C1 segment of cervical spinal cord (tissue), 14 donors: Measurements from ENCODE around the gene TPD52L2.
"Not testable (repeated sequence)": the region's sequence is repeated elsewhere in the genome, so short reads cannot be mapped to it uniquely, and the experiment has no call there.

Experiments
- DNase-seq, 14 donors: peaks; one replicate each; lab custom pipeline; 2025; lab: John Stamatoyannopoulos, UW

Gene TPD52L2

DNA sequence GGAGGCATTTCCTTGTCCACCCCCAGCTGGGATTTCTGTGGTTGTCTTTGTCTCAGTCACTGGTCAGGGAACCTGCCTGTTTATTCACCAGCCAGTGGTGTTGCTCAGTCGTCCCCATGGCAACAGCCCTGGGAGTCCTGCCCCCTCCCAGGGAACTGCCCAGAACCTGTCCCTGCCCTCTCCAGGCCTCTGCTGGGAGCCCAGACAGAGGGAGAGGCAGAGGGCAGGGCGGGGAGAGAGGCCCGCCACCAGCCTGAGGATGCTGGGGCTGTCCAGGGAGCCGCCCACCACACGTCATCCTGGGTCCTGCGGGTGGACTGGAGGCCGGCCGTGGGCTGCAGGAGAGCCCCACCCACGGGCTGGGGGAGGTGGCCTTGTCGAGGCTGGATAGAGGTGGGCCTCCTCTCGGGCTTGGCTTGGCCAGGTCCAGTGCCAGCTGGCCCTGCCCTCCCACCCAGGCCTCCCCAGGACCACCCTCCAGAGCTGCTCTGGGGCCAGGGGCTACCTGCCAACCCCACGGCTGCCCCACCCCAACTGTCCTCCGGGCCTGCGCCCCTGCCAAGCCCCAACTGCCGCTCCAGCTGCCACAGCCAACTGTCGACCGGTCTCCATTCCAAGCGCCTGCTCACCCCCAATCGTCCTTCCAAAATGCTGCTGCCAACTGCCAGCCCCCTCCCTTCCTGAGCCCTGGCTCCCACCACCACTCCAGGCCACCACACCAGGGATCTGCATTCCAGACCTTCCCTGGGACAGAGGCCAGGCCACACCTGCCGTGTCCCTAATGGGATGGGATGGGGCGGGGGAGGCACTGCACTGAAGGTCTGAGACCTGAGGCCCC, 29.8 kb upstream of the TPD52L2 start:
- DNase-seq, result peak in 11 of 14 donors; percentile 16 to 99 (median 52)

DNA sequence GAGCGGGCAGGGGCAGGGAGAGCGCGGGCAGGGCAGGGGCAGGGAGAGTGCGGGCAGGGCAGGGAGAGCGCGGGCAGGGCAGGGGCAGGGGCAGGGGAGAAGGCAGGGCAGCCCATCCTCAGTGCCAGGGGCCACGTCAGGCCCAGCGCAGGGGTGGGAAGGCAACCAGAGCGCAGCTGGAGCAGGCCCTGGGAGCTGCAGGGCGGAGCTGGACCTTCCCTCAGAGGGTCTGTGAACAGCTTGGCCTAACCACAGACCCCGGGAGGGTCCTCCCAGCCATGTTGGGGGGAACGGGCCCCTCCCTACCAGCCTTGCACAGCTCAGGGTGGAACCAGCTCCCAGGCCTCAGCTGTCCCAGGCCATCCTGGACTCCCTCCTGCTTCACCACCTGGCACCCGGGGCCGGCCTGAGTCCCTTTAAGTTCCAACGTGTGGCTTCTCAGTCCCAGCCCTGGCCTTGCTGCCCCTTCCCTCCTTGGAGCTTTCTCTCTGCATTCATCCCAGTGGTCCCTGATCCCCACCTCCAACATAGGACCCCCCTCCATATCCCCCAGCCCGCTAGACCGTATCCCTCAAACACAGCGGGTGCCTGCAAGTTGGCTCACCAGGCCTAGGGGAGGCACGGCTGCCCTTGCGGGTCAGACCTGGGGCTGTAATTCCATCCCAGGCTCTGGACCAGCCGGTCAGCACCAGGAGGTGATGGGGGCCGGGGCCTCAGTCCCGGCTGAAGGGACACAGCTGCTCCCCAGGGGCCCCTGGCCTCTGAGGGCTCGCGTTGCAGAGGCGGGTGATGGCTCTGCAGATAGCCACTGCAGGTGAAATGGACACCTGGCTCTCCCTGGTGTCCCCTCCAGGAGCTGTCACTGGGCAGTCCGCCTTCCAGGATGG, 28.4 kb upstream of the TPD52L2 start:
- peak in 1 of 14 donors; percentile 63 for DNase-seq

- DNase-seq, result no peak
Observed at GRCh38 chr20:63837479-63837878, 27.6 kb upstream of the TPD52L2 start.

GRCh38 chr20:63839620-63840019, 25.4 kb upstream of the TPD52L2 start:
- DNase-seq, result no peak

GRCh38 chr20:63840405-63840828, 24.7 kb upstream of the TPD52L2 start:
- DNase-seq, result no peak

- DNase-seq, result no peak
Observed at GRCh38 chr20:63842258-63842657, 22.8 kb upstream of the TPD52L2 start.

- DNase-seq, result no peak
Observed at GRCh38 chr20:63843222-63843621, 21.8 kb upstream of the TPD52L2 start.

DNA sequence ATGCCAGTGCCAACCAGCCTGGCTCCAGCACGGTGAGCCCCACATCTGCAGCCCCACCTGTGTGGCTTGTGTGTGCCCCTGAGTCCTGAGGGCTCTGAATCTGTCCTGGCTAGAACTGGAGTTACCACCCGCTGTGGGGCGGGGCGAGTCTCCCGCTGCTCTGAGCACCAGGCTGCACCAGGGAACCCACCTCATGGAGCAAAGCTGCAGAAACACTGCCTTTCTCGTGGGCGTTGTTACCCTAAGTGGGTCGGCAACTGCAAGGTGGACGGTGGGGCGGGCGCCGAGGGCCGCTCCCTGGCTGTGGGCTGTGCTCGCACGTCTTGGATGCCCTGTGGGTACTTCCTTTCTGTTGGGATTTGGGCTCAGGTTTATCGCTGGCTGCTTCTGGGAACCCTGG, 21.3 kb upstream of the TPD52L2 start:
- DNase-seq, result no peak

GRCh38 chr20:63844511-63844991, 20.5 kb upstream of the TPD52L2 start:
- DNase-seq, result no peak

- peak in 1 of 14 donors; percentile 83 for DNase-seq
Observed at GRCh38 chr20:63846128-63846771, 18.8 kb upstream of the TPD52L2 start.

DNA sequence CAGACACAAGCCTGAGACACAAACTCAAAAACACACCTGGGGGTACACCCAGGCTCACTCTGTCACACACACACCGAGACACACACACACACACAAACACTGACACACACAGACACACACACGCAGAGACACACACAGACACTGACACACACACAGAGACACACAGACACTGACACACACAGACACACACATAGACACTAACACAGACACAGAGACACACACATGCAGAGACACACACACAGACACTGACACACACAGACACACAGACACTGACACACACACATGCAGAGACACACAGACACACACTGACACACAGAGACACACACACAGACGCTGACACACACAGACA, 18.2 kb upstream of the TPD52L2 start:
- no peak for DNase-seq

- peak in 1 of 14 donors; percentile 54 for DNase-seq
Observed at GRCh38 chr20:63847237-63848002, 17.6 kb upstream of the TPD52L2 start.

GRCh38 chr20:63848003-63848911, 16.8 kb upstream of the TPD52L2 start:
- DNase-seq, result peak in 1 of 14 donors; percentile 91

DNA sequence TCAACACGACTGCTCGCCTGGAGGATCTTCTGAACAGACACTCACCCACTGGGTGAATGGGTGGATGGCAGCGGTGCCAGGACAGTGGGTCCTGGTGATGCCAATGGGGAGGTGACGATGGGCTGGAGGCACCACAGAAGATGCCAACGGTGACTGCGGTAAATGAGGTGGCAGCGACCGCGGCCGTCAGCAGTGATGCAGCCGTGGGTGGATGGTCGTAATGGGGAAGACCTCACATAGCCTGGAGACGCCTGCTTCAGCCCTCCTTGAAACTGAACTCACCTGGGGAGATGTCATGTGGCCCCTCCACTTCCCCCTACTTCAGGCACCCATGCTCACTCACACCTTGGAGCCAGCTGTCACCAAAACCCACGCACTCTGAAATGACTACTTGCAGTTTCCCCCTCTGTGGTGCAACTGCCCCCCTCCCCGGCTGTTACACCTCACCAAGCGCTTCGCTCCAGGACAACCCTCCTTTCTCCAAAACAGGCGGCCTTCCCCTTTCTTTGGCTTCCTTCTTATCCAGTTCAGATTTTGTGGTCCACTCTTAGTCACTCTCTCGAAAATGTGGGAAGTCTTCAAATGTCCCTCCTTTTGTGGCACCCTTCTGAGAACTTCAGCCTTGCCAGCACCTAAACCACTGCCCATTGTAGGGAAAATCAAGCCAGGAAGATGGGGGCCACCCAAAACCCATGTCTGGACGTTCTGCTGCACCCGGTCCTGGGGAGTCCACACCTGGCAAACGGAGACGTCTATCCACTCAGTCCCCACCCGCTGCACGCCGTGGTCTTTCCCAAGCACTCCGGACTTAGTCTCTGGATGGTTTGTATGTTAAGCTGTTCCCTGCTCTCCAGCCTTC, 14.2 kb upstream of the TPD52L2 start:
- no peak for DNase-seq

GRCh38 chr20:63851548-63851943, 13.5 kb upstream of the TPD52L2 start:
- not testable (repeated sequence) for DNase-seq

- DNase-seq, result not testable (repeated sequence)
Observed at GRCh38 chr20:63853733-63854068, 11.4 kb upstream of the TPD52L2 start.

DNA sequence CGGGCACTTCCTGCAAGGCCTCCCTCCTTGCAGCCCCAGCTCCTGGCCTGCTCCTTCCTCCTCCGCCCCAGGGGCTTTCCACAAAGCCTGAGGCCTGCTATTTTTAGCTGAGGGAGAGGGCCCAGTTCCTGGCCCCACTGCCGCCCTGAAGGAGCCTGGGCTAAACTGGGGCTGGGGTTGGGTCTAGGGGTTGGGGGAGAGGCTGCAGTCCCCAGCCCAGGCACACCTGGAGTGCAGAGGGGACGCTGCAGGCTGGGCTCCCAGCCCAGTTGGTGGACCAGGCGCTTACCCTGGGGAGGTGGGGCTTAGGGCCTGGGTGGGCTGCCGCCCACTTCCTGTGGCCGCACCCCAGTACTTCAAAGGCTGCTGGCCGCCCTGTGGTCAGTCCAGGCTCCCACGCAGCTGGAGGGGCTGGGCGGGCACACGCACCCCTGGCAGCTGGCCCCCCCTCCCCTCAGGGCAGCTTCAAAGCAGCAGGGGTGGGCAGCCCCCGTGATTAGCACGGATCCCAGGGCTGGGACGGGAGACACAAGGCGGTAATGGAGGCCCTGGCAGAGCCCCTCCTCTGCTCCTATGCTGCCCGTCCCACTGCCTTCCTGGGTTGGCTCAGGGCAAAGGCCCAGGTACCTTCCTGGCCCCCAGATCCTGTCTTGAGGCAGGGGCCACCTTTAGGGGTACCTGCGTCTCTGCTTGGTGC, 10.9 kb upstream of the TPD52L2 start:
- no peak for DNase-seq

- peak in 1 of 14 donors; percentile 27 for DNase-seq
Observed at GRCh38 chr20:63854766-63855362, 10.2 kb upstream of the TPD52L2 start.
